WTC11 (cell line): ENCODE results near the gene ATP5IF1. TPM values are rescaled to one million over a fixed set of nuclear protein-coding genes. Genes with fewer than 3 reads are reported as not detected.

Experiments
- ATAC-seq: fragments of 200-7000 bp; cut with Tn5 transposase; 2 replicates; pipeline ENCODE4 v1.10.0; 2021; ENCODE audit warnings: mild to moderate bottlenecking, moderate library complexity
- CTCF ChIA-PET: fragments of 300-600 bp; sonication (Branson Sonifier 250); formaldehyde crosslinking; loops from one replicate; lab custom pipeline; 2021; ENCODE audit warnings: antibody characterized with exemption; lab: Charles Lee
- POLR2A ChIA-PET: fragments of 350-600 bp; sonication (Branson Sonifier 250); formaldehyde crosslinking; loops from one replicate; lab custom pipeline; 2021; ENCODE audit warnings: antibody characterized with exemption; lab: Charles Lee
- DNase-seq: peaks from one replicate; pipeline ENCODE4 v3.0.0; 2021; ENCODE audit warnings: low spot score
- H3K27ac Mint-ChIP-seq: 2 replicates; pipeline ENCODE4 v1.8.0; 2021; ENCODE audit warnings: mixed read lengths
- H3K27me3 Mint-ChIP-seq: 2 replicates; pipeline ENCODE4 v1.8.0; 2021; ENCODE audit warnings: low read depth, mild to moderate bottlenecking, moderate library complexity, mixed read lengths
- H3K36me3 Mint-ChIP-seq: 2 replicates; pipeline ENCODE4 v1.8.0; 2021; ENCODE audit warnings: mixed read lengths
- H3K4me1 Mint-ChIP-seq: 2 replicates; pipeline ENCODE4 v1.8.0; 2022; ENCODE audit warnings: mixed read lengths
- H3K4me3 Mint-ChIP-seq: 2 replicates; pipeline ENCODE4 v1.8.0; 2021; ENCODE audit warnings: mild to moderate bottlenecking, moderate library complexity, mixed read lengths
- H3K9me3 Mint-ChIP-seq: 2 replicates; pipeline ENCODE4 v1.8.0; 2021; ENCODE audit warnings: mixed read lengths
- EMX1 ChIP-seq: fragments of 250-450 bp; sonication (Bioruptor Pico); IDR thresholded peaks from 2 replicates; pipeline ENCODE4 v1.8.0; 2021; ENCODE audit warnings: mild to moderate bottlenecking
- GTF2I ChIP-seq: fragments of 250-450 bp; sonication (Bioruptor Pico); conservative IDR thresholded peaks from 2 replicates; pipeline ENCODE4 v1.4.0; 2021; ENCODE audit warnings: mild to moderate bottlenecking
- JAZF1 ChIP-seq: fragments of 250-450 bp; sonication (Bioruptor Pico); IDR thresholded peaks from 2 replicates; pipeline ENCODE4 v1.9.0; 2021; ENCODE audit warnings: moderate library complexity, mild to moderate bottlenecking, inconsistent platforms
- NR2C2 ChIP-seq: sonication (generic); formaldehyde crosslinking; IDR thresholded peaks from 2 replicates; pipeline ENCODE4 v1.8.0; 2022; ENCODE audit warnings: mild to moderate bottlenecking, missing genetic modification reagents
- NR3C1 ChIP-seq: sonication (generic); formaldehyde crosslinking; conservative IDR thresholded peaks from 2 replicates; pipeline ENCODE4 v1.8.1; 2023; ENCODE audit warnings: low read depth, mild to moderate bottlenecking, missing genetic modification reagents
- RORB ChIP-seq: fragments of 250-450 bp; sonication (Bioruptor Pico); IDR thresholded peaks from 2 replicates; pipeline ENCODE4 v1.9.0; 2021; ENCODE audit warnings: mild to moderate bottlenecking
- SMAD3 ChIP-seq: sonication (generic); formaldehyde crosslinking; IDR thresholded peaks from 2 replicates; pipeline ENCODE4 v1.8.0; 2022; ENCODE audit warnings: missing genetic modification reagents, mild to moderate bottlenecking, borderline replicate concordance
- SOX15 ChIP-seq: fragments of 250-450 bp; sonication (Bioruptor Pico); IDR thresholded peaks from 2 replicates; pipeline ENCODE4 v1.9.0; 2021; ENCODE audit warnings: mild to moderate bottlenecking
- SP1 ChIP-seq: sonication (generic); formaldehyde crosslinking; conservative IDR thresholded peaks from 2 replicates; pipeline ENCODE4 v1.8.1; 2022; ENCODE audit warnings: missing genetic modification reagents
- TEAD4 ChIP-seq: sonication (generic); formaldehyde crosslinking; IDR thresholded peaks from 2 replicates; pipeline ENCODE4 v1.8.0; 2022; ENCODE audit warnings: mild to moderate bottlenecking, missing genetic modification reagents
- TP53 ChIP-seq: sonication (generic); formaldehyde crosslinking; IDR thresholded peaks from 2 replicates; pipeline ENCODE4 v1.8.1; 2023; ENCODE audit warnings: mild to moderate bottlenecking, missing genetic modification reagents
- ZBTB21 ChIP-seq: sonication (generic); formaldehyde crosslinking; IDR thresholded peaks from 2 replicates; pipeline ENCODE4 v1.8.1; 2023; ENCODE audit warnings: mild to moderate bottlenecking, missing genetic modification reagents, borderline replicate concordance
- ZNF138 ChIP-seq: sonication (generic); formaldehyde crosslinking; conservative IDR thresholded peaks from 2 replicates; pipeline ENCODE4 v1.8.1; 2022; ENCODE audit warnings: mild to moderate bottlenecking, moderate library complexity, missing genetic modification reagents
- ZNF232 ChIP-seq: sonication (generic); formaldehyde crosslinking; IDR thresholded peaks from 2 replicates; pipeline ENCODE4 v1.8.0; 2022; ENCODE audit warnings: mild to moderate bottlenecking, missing genetic modification reagents
- ZNF263 ChIP-seq: sonication (generic); formaldehyde crosslinking; IDR thresholded peaks from 2 replicates; pipeline ENCODE4 v1.8.1; 2022; ENCODE audit warnings: low read depth, mild to moderate bottlenecking, moderate library complexity, missing genetic modification reagents
- ZNF317 ChIP-seq: sonication (generic); formaldehyde crosslinking; IDR thresholded peaks from 2 replicates; pipeline ENCODE4 v1.8.1; 2023; ENCODE audit warnings: low read depth, mild to moderate bottlenecking, moderate library complexity, missing genetic modification reagents, borderline replicate concordance
- ZNF416 ChIP-seq: fragments of 250-450 bp; sonication (Bioruptor Pico); IDR thresholded peaks from 2 replicates; pipeline ENCODE4 v1.9.0; 2021; ENCODE audit warnings: mild to moderate bottlenecking, inconsistent platforms
- ZNF423 ChIP-seq: fragments of 250-450 bp; sonication (Bioruptor Pico); IDR thresholded peaks from 2 replicates; pipeline ENCODE4 v2.1.2; 2022; ENCODE audit warnings: mild to moderate bottlenecking, moderate library complexity
- total RNA-seq: library from RNA; stranded (reverse); gene quantifications from 3 replicates; pipeline ENCODE4 v1.2.3, GENCODE V29; 2021
- TF ChIP-seq, protein P1 (sequence below): sonication (generic); formaldehyde crosslinking; IDR thresholded peaks from 2 replicates; pipeline ENCODE4 v1.8.1; 2023; ENCODE audit warnings: mild to moderate bottlenecking, missing genetic modification reagents, moderate library complexity
- TF ChIP-seq, protein P2 (sequence below): sonication (generic); formaldehyde crosslinking; IDR thresholded peaks from 2 replicates; pipeline ENCODE4 v1.8.0; 2022; ENCODE audit warnings: mild to moderate bottlenecking, missing genetic modification reagents
- TF ChIP-seq, protein P3 (sequence below): fragments of 250-450 bp; sonication (Bioruptor Pico); IDR thresholded peaks from 2 replicates; pipeline ENCODE4 v1.8.0; 2021; ENCODE audit warnings: mild to moderate bottlenecking
- TF ChIP-seq, protein P4 (sequence below): fragments of 250-450 bp; sonication (Bioruptor Pico); IDR thresholded peaks from 2 replicates; pipeline ENCODE4 v1.9.0; 2021; ENCODE audit warnings: mild to moderate bottlenecking, borderline replicate concordance
- TF ChIP-seq, protein P5 (sequence below): sonication (generic); formaldehyde crosslinking; IDR thresholded peaks from 2 replicates; pipeline ENCODE4 v1.8.1; 2022; ENCODE audit warnings: low read depth, missing genetic modification reagents, borderline replicate concordance
- TF ChIP-seq, protein P6 (sequence below): fragments of 250-450 bp; sonication (Bioruptor Pico); IDR thresholded peaks from 2 replicates; pipeline ENCODE4 v1.9.0; 2021; ENCODE audit warnings: mild to moderate bottlenecking

Gene ATP5IF1
- total RNA-seq, 1 experiment from 2014 or later, result 201 TPM

DNA sequence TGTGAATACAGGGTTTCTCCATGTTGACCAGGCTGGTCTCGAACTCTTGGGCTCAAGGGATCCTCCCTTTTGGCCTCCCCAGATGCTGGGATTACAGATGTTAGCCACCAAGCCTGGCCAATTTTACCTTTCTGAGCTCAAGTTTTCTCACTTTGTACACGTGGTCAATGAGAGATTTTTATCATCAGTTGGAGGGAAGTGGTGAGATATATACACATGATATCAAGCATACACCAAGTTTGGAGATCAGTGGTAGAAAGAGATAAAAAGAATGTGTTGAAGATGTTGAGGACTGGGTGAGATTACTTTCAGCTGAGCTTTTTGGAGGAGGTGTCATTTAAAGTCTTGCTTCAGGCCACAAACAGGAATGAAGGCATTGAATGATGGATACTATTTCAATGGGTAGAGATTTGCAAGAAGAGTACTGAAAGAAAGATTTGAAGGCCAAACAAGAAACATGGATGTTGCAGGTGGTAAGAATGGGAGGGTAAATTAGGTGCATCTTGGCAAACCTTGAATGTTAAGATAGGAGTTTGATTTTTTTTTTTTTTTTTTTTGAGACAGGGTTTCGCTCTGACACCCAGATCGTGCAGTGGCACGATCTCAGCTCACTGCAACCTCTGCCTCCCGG is 20.4 kb downstream of the ATP5IF1 start (continued):
- TF ChIP-seq JAZF1 (CRISPR knock-in tag) (no peak), NR3C1 (no peak), ZNF263 (CRISPR knock-in tag) (no peak), ZNF423 (CRISPR knock-in tag) (no peak), GTF2I (no peak), RORB (no peak), EMX1 (CRISPR knock-in tag) (no peak), ZNF416 (no peak)
- TF ChIP-seq, protein P1, sequence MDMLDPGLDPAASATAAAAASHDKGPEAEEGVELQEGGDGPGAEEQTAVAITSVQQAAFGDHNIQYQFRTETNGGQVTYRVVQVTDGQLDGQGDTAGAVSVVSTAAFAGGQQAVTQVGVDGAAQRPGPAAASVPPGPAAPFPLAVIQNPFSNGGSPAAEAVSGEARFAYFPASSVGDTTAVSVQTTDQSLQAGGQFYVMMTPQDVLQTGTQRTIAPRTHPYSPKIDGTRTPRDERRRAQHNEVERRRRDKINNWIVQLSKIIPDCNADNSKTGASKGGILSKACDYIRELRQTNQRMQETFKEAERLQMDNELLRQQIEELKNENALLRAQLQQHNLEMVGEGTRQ (CRISPR knock-in tag), result no peak
- TF ChIP-seq, protein P2, sequence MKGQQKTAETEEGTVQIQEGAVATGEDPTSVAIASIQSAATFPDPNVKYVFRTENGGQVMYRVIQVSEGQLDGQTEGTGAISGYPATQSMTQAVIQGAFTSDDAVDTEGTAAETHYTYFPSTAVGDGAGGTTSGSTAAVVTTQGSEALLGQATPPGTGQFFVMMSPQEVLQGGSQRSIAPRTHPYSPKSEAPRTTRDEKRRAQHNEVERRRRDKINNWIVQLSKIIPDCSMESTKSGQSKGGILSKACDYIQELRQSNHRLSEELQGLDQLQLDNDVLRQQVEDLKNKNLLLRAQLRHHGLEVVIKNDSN (CRISPR knock-in tag), result no peak
- TF ChIP-seq, protein P3, sequence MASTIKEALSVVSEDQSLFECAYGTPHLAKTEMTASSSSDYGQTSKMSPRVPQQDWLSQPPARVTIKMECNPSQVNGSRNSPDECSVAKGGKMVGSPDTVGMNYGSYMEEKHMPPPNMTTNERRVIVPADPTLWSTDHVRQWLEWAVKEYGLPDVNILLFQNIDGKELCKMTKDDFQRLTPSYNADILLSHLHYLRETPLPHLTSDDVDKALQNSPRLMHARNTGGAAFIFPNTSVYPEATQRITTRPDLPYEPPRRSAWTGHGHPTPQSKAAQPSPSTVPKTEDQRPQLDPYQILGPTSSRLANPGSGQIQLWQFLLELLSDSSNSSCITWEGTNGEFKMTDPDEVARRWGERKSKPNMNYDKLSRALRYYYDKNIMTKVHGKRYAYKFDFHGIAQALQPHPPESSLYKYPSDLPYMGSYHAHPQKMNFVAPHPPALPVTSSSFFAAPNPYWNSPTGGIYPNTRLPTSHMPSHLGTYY, result no peak
- TF ChIP-seq, protein P4, sequence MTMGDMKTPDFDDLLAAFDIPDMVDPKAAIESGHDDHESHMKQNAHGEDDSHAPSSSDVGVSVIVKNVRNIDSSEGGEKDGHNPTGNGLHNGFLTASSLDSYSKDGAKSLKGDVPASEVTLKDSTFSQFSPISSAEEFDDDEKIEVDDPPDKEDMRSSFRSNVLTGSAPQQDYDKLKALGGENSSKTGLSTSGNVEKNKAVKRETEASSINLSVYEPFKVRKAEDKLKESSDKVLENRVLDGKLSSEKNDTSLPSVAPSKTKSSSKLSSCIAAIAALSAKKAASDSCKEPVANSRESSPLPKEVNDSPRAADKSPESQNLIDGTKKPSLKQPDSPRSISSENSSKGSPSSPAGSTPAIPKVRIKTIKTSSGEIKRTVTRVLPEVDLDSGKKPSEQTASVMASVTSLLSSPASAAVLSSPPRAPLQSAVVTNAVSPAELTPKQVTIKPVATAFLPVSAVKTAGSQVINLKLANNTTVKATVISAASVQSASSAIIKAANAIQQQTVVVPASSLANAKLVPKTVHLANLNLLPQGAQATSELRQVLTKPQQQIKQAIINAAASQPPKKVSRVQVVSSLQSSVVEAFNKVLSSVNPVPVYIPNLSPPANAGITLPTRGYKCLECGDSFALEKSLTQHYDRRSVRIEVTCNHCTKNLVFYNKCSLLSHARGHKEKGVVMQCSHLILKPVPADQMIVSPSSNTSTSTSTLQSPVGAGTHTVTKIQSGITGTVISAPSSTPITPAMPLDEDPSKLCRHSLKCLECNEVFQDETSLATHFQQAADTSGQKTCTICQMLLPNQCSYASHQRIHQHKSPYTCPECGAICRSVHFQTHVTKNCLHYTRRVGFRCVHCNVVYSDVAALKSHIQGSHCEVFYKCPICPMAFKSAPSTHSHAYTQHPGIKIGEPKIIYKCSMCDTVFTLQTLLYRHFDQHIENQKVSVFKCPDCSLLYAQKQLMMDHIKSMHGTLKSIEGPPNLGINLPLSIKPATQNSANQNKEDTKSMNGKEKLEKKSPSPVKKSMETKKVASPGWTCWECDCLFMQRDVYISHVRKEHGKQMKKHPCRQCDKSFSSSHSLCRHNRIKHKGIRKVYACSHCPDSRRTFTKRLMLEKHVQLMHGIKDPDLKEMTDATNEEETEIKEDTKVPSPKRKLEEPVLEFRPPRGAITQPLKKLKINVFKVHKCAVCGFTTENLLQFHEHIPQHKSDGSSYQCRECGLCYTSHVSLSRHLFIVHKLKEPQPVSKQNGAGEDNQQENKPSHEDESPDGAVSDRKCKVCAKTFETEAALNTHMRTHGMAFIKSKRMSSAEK (CRISPR knock-in tag), result no peak

DNA sequence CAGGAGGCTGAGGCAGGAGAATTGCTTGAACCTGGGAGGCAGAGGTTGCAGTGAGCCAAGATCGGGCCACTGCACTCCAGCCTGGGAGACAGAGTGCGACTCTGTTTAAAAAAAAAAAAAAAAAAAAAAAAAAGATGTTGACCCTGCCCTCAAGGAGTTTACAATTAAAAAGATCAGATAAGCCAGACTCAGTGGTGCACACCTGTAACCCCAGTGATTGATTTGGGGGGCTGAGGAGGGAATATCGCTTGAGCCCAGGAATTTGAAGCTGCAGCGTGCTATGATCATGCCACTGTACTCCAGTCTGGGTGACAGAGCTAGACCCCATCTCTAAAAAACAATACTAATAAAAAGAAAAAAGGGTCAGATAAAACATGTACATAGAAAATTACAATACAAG is 21.8 kb downstream of the ATP5IF1 start:
- Mint-ChIP-seq H3K36me3 (peaks cover 3% of the 10 kb centered on the region; the same call in 1 of the 2 replicates), H3K27ac (no peak overlapping the region), H3K4me3 (no peak overlapping the region), H3K27me3 (no peaks in the 10 kb centered on the region; the same call in 1 of the 2 replicates), H3K9me3 (no peaks in the 10 kb centered on the region), H3K4me1 (peaks cover 24% of the 10 kb centered on the region)
- no peak for TF ChIP-seq SMAD3 (CRISPR knock-in tag)
- no peak for TF ChIP-seq ZNF138
- TF ChIP-seq, protein P5, sequence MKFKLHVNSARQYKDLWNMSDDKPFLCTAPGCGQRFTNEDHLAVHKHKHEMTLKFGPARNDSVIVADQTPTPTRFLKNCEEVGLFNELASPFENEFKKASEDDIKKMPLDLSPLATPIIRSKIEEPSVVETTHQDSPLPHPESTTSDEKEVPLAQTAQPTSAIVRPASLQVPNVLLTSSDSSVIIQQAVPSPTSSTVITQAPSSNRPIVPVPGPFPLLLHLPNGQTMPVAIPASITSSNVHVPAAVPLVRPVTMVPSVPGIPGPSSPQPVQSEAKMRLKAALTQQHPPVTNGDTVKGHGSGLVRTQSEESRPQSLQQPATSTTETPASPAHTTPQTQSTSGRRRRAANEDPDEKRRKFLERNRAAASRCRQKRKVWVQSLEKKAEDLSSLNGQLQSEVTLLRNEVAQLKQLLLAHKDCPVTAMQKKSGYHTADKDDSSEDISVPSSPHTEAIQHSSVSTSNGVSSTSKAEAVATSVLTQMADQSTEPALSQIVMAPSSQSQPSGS (CRISPR knock-in tag), result no peak
- no peak for TF ChIP-seq SP1 (CRISPR knock-in tag)
- TF ChIP-seq ZNF317 (CRISPR knock-in tag), result no peak
- TF ChIP-seq, protein P6, sequence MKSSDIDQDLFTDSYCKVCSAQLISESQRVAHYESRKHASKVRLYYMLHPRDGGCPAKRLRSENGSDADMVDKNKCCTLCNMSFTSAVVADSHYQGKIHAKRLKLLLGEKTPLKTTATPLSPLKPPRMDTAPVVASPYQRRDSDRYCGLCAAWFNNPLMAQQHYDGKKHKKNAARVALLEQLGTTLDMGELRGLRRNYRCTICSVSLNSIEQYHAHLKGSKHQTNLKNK (CRISPR knock-in tag), result no peak
- TF ChIP-seq ZNF232, result no peak
- no peak for TF ChIP-seq TP53 (CRISPR knock-in tag)
- TF ChIP-seq SOX15 (CRISPR knock-in tag), result no peak
- no peak for TF ChIP-seq ZBTB21
- TF ChIP-seq TEAD4 (CRISPR knock-in tag), result no peak
- TF ChIP-seq NR2C2 (CRISPR knock-in tag), result no peak
- ChIA-PET POLR2A (interaction anchor here (0.7 to 2.8 kb wide), 3 partner anchors 9 to 22 kb away, joined by 3 to 20 read pairs (median 12); partner anchors contain the start of gene ATP5IF1), CTCF (interaction anchor here (1.0 to 8.0 kb wide), 3 partner anchors 8 to 102 kb away, joined by 3 to 79 read pairs (median 6); no protein-coding TSS in a partner anchor)
- ATAC-seq, result no peak
- no peak for DNase-seq
